GM21529 (cell line): ENCODE data around the gene CDAN1.

Experiments
- ATAC-seq: cut with Tn5 transposase; IDR thresholded peaks from one replicate; pipeline ENCODE4 v1.9.1; 2021; ENCODE audit not compliant: unreplicated experiment

CDAN1 gene

DNA sequence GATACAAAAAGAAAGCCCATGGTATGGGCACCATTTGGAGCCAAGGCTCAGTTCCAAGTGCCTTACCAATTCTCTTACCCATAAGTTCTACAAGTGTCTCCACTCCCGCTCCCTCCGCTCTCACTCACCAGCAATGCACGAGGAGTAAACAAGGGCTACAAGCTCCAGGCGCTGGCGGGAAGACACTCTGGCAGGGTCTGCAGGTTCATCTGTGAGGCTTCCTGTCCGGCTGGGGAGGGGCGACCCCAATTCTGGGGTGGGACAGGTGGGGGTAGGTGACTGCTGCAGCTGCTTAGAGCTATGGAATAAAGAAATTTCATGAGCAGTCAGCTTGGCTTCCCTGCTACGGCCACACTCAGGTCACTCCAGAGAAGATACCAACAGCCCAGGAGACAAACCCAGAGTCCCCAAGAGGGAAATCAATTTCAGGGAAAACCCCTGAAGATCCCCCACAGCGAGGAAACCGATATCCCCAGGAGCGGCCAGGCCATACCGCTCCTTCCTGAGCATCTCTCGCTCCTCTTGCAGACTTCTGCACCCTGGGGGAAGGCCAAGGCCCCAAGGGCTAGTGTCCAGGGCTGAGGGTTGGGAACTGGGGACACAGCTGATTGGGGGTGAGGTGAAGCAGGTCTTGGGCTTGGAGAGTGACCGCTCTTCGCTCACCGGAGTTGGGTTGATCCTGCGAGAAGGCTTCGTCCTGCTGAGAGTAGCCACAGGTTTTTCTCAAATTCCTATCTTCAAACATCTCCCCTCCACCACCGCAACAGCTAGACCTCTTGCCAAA lies 1.4 kb downstream of the CDAN1 start:
- ATAC-seq, result no peak

DNA sequence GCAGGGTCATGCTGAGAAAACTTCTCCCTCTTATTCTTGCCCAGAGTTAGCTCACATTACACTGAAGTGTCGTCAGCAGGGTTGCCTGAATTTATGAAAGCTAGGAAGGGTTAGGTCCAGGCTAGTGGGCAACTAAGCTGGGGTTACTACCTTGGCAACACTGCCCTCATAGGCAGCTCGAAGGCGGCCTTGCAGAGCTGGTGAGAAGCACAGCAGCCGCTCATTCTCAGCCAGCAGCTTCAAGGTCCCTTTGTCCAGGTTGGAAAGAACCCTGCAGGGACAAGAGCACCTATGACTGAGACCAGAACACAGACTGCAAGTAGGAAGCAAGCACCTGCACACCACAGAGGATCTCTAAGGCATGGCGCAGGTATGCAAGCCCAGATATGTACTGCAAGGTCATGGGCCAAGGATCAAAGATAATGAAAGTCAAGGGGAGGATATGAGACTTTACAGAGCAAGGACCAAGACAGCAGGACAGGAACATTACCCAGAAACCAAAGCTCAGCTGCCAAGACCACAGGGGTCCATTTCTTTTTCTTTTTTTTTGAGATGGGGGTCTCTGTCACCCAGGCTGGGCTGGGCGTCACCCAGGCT lies 2.8 kb downstream of the CDAN1 start:
- ATAC-seq, result no peak

DNA sequence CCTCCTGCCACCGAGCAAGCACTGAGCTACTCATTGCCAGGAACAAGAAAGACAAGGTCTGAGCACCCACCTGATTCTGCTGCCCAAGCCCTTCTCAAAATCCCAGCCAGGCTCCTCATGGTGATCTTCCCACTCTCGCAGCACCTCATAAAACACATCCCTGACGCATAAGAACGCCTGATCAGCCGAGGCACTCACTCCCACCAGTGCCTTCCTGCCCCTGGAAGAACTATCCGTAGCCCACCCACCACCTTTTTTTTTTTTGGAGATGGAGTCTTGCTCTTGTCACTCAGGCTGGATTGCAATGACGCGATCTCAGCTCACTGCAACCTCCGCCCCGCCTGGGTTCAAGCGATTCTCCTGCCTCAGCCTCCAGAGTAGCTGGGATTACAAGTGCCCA lies 3.9 kb downstream of the CDAN1 start:
- no peak for ATAC-seq

DNA sequence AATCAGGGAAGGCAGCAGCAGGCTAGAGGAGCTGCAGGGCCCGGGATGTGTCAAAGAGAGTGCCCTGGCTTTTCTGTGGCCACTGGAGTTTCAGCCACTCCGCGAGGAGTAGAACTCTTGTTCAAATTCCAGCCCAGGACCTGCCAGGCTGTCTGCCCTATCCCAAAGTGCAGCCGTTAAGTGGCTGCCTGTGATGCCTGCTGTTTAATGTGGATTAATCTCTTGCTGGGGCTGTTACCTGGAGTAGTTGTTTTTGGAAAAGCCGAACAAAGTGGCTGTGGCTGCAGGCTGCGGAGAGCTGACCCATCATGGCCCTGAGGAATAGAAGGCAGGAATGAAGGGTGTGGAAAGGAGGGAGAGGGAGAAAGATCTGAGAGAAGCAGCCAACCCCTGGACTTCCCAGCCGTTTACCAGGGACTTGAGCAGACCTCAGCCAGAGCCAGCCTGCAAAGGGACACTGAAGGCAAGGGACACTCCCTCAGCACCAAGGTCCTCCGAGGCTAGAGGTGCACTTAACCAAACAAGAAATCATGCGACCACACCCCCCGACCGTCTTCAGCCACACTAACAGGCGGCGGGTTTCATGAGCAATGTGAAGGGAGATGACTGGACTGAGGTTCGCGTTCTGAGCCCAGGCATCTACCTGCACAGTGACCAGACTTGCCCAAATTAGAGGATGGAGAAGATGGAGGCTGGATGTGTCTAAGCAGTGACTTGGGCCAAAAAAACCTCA lies 4.7 kb downstream of the CDAN1 start:
- no peak for ATAC-seq

DNA sequence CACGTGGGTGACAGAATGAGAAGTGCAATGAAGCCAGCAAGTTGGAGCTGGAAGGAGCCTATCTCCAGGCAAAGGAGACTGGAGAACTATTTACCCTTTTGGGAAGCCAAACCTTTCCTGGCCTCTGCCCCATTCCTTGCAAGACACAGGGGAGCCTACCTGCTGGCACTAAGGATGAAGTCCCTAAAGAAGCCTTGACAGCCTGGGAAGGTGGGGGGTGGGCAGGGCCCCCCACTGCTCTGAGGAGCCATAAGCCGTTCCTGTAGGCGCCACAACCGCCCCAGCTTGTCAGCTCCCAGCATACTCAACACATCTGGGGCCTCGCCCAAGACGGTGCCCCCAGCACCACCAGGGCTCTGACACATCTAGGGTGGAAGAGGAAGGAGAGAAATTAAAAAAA lies 5.5 kb downstream of the CDAN1 start:
- ATAC-seq, result no peak

DNA sequence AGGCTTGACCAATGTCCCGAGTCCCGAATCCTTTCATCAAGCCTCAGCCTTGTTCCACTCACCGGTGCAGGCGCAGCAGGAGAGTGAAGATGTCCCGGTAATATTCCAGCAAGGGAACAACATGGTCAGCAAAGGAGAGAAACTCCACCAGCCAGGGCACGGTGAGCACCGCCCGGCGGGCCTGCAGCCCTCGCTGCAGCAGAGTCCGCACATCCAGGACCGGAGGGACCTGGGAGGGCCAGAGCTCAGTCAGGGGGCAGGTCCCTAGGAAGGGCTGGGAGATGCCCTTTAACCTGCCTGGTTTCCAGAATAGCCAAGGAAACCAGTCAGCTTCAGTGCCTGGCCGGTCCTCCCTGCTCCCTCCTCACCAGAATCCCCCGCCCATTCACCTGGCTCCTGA lies 6.4 kb downstream of the CDAN1 start:
- ATAC-seq, result no peak

DNA sequence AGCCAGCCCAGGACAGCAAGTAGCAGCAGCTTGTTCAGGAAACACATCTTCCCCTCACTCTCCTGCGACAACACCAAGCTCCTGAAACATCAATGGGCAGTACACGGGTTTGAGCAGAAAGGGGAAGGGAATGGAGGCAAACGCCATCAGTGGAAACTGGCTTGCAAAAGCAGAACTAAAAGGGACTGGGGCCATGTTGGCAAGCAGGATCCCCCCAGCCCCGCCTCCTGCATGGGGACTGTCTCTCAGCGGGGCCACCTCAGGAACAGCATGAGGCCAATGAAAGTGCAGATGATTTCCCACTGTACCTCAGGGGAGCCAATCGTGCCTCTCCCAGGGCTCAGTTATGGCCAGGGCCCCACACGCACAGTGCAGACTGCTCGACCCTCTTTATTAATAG lies 6.8 kb downstream of the CDAN1 start:
- no peak for ATAC-seq

DNA sequence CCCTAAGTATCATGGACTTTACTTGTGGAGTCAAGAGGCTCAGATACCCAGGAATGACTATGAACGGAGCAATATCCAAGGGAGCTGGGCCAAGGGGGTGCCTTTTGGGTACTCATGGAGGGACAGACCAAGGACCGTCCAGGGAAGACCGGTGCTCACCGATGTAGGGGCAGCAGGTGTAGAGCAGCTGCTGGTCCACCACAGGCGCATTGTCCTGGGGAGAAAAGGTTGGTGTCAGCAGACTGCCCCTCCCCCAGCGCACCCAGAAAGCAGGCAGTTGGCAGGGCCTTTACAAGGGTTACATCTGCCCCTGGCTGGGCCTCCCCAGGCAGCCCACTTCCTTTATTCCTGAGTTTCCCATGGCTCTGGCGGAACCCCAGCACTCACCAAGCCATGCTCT lies 7.5 kb downstream of the CDAN1 start:
- no peak for ATAC-seq

DNA sequence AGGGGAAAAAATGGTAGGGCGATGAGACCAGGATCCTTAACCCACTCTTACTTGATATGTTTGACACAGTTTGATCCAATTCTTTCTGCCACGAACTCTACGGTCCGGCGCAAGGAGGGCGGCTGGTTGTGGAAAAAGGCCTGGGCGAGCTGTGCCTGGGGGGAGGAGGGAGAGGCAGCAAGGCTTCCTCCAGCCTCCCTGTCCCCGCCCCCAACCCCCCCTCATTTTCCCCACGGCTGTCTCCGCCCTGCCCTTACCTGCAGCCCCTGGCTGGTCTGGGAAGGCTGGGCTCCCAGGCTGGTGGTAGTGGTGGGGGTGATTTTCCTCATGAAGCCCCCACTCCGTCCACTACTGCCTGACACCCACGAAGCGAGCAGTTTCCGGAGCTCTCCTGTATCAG lies 8.0 kb downstream of the CDAN1 start:
- ATAC-seq, result no peak

DNA sequence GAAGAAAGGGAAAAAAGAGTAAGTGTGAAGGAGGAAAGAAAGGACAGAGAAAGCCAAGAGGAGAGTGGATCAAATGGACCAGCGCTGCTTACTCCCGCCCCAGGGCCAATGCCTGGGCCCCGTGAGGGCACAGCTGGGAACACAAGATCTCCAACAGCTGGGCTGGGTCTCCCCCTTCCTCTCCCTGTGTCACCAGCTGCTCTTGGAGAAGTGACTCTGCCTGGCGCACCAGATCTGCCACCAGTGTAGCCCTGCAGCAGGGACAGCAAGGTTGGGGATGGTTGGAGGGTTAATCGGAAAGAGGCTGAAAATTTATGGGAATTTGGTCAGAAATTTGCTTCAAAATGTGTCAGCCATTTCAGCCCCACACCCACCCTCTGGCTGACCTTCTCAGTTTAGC lies 8.4 kb downstream of the CDAN1 start:
- no peak for ATAC-seq

DNA sequence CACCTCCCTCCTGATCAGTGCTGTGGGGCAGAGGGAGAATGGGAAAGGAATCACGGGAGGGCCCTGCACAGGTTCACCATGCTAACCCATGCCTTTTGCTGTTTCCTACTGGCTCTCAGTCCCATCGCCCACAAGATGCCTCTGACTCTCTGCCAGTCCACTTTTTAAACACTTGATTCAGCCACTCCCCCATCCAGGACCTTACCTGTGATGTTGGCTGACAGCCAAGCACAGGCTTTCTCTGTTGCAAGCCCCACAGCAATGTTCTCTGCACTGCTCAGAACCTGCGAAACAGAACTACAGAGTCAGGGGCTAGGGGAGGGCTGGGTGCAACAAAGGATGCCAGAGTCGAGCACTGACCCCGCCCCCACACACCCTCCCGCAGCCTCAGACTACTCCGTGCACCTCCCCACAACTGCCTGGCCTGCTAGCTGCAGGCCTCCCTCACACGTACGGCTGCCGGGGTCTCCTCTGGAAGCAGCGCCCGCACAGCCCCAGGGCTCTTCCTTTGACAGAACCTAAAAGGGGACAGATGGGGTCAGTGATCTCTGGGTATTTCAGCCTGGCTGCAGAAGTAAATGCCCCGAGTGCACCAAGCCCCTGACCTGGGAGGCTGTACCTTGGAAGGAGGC lies 9.1 kb downstream of the CDAN1 start:
- no peak for ATAC-seq

DNA sequence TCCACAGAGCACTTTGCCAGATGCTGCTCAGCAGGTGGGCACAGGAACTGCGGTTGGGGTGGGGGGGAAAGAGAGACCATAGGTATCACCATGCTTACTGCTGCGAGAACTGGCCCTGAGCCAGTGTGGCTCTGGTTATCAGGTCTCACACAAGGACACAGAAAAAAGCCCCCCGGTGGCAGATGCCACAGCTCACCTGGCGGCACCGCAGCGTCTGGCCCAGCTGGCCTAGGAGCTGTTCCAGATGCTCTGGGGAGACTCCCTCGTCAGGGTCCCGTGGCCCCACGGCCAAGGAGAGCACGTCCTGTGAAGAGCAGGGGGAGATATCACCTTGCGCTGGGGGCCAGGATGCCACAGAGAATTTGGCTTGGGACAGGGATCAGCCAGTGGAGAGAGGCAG lies 10.8 kb downstream of the CDAN1 start:
- no peak for ATAC-seq

DNA sequence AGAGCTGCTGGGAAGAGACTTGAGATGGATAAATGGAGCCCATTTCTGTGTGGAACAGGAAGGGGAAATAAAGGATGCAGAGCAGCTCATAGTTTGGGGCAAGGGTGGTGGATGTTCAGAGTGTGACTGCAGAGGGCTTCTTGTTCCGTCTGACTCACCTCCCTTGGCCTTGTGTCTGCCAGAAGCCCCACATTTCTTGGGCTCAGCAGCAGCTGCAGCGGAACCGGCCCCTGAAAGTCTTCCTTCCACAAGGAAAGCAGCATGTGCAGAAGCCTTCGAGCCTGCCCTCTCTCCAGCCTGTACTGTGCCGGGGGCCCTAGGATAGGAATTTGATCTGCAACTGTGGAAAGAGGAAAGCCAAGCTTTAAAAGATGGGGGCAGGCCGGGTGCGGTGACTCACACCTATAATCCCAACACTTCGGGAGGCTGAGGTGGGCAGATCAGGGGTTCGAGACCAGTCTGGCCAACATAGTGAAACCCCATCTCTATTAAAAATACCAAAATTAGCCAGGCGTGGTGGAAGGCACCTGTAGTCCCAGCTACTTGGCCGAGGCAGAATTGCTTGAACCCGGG lies 11.5 kb downstream of the CDAN1 start:
- no peak for ATAC-seq

DNA sequence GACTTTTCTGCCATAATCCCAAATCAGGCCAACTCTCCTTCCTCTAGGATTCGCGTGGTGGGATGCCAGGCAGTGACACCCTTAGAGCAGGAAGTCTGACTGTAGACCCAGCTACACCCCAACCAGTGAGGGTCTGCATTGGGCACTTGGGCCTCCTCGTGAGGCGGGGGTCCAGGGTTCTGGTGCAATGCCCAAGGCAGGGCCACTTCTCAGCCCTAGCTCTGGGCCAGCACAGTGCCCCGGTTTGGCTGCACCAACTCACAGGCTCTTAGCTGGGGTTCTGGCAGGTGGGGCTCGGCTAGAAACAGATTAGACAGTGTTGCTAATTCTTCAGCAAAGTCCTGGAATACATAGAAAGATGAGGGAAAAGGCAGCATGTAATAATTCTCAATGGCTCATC lies 12.7 kb downstream of the CDAN1 start:
- ATAC-seq, result no peak

DNA sequence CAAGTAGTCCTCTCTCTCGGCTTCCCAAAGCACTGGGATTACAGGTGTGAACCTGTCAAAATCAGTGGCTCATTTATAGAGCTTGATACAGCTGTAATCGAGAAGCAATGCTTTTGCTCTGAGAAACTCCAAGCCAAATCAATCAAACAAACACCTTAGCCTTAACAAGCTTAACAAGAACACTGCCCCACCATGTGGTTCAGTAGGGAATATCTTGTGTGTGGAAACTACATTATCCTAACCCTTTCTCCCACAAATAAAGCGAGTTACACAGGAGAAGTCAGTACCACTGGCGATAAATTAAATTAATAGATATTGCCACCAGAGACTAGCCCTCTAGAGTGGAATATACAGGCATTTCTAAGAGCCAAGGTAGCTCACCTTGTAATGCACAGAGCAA lies 13.9 kb downstream of the CDAN1 start:
- ATAC-seq, result no peak

DNA sequence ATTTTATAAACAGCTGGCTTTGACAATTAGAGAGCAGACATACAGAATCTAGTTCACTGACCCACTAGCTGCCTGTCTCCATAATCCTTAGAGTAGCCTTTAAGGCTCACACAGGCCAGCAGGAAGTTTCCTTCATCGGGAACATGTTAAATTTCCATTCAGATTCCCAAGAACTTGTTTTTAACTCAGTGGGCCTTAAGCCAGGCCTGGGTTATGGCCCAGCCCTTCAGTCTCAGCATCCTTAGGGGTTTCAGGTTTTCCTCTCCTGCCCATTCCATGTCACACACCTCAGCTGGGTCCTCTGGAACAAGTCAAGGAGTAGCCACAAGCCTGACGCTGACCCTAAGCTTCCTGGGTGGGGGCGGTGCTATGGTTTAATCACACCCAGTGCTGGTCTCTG lies 15.0 kb downstream of the CDAN1 start:
- no peak for ATAC-seq

DNA sequence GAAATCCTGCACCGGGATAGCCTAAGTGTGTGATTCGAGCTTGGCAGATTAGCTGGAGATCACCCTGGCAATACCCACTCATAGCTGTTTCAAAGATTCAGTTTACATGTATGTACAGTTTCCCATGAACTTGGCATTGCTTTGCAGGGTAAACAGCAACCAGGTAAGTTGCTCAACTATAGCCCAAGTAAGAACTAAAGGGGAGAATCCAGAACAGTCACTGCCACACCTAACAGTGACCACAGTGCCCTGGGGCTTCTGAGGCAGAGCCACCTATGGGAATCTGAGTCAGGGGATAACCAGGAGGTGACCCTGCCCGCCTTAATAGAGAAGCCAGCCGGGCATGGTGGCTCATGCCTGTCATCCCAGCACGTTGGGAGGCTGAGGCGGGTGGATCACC lies 15.9 kb downstream of the CDAN1 start:
- no peak for ATAC-seq

DNA sequence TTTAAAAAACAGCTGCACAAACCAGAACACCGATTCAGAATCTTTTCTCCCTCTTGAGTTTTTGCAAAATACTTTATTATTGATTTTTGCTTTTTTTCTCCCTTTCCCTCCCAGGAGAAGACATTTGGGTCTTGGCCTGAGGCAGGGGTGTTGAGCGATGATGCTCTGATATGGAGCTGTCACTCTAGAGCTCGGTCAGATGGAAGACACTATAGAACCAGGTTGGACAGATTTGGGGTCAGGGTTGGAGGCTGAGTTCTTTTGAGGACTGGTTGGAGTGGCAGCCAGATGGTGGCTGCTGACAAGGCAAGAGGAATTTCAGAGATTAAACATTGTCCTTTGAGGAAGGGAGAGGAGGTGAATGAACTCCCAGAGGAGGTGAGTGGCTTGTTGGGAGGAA lies 16.9 kb downstream of the CDAN1 start:
- ATAC-seq, result no peak

DNA sequence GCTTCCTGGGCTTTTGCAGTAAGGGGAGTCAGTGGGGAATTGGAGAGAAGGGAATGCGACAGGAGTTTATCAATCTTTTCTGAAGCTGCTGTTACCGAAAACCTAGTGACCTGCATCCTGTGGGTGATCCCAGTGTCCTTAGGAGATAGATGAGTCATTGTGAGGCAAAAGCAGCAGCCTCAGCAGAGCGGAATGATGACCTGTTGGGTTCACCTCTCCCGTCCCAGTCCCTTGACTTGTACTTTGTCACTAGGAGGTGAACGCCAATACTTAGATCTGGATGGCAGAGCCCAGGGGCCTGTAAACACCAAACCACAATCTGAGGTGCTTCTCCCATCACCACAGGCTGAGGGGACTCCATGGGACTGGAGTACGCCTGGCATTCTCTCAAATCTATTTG lies 17.9 kb downstream of the CDAN1 start:
- no peak for ATAC-seq

DNA sequence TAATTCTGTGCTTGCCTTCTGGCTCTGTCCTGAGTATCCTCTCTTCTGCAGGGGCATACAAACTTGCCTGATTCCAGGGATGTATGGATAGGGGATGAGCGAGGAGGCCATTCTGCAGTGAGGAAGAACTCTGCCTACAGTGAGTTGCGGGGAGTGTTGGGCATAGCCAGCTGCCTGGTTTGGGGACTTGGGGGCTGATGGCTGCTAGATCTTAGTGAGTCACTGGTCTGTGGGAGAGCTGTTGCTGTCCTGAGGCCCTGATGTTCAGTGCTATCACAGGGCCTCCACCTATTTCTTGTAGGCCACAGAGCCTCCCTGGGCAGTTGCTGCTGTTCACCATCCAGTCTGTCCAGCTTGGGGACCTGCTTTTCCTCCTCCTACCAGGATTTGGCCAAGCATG lies 20.3 kb downstream of the CDAN1 start:
- ATAC-seq, result no peak

DNA sequence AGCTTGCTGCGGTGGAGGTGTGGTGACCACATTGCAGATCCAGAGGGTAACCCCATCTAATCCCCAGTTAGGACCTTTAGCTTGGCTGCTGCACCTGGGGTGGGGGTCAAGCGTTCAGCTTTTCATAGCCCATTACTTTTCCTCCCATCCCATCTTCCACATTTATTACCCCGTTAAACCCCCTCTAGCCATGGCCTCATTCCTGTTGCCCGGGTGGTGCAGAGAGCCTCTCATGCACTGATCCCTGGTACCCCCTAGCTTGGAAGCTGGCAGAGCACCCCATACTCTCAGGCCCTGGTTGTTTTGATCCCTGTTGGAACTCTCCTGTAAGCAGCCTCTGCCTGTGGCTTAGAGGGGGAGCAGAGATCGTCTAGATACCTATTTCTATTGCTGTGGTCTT lies 20.8 kb downstream of the CDAN1 start:
- ATAC-seq, result no peak

DNA sequence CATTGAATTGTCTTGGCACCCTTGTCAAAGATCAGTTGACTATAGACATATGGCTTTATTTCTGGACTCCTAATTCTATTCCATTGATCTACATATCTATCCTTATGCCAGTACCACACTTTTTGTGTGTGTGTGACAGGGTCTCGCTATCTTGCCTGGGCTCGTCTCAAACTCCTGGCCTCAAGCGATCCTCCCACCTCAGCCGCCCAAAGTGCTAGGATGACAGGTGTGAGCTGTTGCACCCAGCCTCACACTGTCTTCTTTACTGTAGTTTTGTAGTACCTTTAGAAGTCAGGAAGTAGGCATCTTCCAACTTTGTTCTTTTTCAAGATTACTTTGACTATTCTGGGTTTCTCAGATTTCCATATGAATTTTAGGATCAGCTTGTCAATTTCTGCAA lies 24.3 kb downstream of the CDAN1 start:
- ATAC-seq, result no peak
